NCI-H2227 treated with DMSO at 0.1 percent for 48 hours (cell line): ENCODE results near the gene UGT1A6.

Experiments
- DNase-seq: peaks from one replicate; lab custom pipeline; 2025; lab: John Stamatoyannopoulos, UW

The UGT1A6 gene

DNA sequence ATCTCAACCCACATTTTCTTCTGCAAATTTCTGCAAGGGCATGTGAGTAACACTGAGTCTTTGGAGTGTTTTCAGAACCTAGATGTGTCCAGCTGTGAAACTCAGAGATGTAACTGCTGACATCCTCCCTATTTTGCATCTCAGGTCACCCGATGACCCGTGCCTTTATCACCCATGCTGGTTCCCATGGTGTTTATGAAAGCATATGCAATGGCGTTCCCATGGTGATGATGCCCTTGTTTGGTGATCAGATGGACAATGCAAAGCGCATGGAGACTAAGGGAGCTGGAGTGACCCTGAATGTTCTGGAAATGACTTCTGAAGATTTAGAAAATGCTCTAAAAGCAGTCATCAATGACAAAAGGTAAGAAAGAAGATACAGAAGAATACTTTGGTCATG is 75.4 kb downstream of the UGT1A6 start:
- DNase-seq: no peak

DNA sequence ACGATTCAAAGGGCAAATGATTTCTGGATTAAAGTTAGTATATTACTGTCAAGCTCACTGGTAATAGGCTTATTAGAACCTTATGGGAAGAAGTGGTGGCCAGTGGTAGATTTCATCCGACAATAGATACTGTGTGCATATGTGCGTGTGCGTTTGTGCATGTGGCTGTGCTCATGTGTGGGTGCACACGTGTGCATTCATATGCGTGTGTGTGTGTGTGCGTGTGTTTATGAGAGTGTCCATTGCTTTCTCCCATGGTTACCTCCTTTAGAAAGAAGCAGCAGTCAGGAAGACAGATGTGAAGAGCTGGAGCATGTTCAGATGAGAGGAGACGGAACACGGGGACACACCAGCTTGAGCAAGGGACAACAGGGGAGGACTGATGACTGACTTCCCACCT is 76.6 kb downstream of the UGT1A6 start:
- DNase-seq: no peak

DNA sequence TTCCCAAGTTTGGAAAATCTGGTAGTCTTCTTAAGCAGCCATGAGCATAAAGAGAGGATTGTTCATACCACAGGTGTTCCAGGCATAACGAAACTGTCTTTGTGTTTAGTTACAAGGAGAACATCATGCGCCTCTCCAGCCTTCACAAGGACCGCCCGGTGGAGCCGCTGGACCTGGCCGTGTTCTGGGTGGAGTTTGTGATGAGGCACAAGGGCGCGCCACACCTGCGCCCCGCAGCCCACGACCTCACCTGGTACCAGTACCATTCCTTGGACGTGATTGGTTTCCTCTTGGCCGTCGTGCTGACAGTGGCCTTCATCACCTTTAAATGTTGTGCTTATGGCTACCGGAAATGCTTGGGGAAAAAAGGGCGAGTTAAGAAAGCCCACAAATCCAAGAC is 79.5 kb downstream of the UGT1A6 start:
- DNase-seq: no peak

DNA sequence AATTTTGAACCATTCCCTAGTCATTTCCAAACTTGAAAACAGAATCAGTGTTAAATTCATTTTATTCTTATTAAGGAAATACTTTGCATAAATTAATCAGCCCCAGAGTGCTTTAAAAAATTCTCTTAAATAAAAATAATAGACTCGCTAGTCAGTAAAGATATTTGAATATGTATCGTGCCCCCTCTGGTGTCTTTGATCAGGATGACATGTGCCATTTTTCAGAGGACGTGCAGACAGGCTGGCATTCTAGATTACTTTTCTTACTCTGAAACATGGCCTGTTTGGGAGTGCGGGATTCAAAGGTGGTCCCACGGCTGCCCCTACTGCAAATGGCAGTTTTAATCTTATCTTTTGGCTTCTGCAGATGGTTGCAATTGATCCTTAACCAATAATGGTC is 79.9 kb downstream of the UGT1A6 start:
- no peak for DNase-seq

DNA sequence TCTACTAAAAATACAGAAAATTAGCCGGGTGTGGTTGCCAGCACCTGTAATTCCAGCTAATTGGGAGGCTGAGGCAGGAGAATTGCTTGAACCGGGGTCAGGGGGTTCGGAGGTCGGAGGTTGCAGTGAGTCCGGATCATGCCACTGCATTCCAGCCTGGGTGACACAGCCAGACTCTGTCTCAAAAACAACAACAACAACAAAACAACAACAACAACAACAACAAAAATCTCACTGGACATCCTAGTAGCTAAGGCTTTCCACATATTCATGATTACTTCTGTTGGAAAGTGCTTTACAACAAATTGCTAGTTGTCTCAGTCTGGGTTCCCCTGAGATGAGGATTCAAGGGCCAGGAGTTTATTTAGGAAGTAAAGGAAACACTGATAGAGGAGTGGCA is 81.2 kb downstream of the UGT1A6 start:
- no peak for DNase-seq

DNA sequence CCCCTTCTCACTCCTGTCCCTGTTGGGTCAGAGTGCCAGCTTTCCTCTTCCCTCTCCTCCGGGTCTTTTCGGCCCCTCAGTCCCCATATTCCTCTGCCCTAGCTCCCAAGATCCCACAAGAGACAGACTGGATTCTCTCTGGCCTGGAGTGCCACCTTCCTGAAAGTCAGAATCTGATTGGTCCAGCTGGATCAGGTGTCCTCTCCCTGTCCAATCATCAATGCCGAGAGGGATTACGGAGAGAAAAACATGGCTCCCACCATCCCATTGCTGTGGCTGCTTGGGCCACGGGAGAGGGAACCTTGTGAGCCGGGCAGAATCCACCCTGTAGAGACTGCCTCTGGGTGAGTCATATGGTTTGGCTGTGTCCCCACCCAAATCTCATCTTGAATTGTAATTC is 82.7 kb downstream of the UGT1A6 start:
- DNase-seq: no peak

DNA sequence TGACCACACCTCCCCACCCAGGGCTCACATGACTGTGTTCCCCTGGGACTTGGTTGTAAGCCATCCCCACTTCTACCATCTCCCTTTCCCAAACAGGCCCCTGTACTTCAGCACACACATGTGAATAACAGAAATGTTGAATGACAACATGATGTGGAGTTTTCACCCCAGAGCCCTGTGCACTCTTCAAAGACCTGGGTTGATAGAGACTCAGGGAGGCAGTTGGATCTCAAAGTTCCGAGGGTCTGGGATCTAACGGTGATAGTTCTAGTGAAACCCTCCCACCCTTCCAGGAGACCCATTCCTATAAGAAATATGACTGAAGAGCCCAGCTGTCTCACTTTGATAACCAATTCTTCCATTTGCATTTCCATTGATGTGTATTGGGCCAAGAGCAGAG is 85.3 kb downstream of the UGT1A6 start, which contains the start of gene MROH2A:
TSS of gene MROH2A (plus strand) at position 301 of the 400 bp plus-strand sequence. CDS start 1,029 bp downstream, outside the sequence.
- no peak for DNase-seq

DNA sequence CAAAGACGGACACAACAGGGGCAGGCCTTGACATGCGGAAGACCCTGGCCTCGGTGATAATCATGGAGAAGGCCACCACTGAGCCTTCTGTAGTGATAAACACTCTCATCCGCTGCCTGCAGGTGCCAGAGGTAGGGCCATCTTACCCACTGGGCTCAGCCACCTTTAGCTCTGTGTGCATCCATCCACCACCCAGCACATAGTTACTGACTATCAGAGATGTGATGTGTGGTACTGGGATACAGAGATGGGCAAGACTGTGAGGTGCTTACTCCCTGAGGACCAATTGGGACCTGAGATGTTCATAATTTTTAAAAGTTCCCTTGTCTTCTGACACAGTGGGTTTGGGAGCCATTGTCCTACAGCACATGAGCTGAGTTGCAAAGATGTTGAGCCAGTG is 87.0 kb downstream of the UGT1A6 start:
- no peak for DNase-seq

DNA sequence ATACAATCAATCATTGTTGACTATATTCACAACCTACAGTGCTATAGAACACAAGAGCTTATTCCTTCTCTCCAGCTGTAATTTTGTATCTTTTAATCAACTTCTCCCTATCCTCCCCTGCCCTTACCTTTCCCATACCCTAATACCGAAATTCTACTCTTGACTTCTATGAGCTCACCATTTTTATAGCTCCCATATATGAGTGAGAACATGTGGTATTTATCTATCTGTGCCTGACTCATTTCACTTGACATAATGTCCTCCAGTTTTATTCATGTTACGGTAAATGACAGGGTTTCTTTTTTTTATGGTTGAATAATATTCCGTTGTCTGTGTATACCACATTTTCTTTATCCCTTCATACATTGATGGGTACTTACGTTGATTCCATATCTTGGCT is 88.1 kb downstream of the UGT1A6 start:
- no peak for DNase-seq

DNA sequence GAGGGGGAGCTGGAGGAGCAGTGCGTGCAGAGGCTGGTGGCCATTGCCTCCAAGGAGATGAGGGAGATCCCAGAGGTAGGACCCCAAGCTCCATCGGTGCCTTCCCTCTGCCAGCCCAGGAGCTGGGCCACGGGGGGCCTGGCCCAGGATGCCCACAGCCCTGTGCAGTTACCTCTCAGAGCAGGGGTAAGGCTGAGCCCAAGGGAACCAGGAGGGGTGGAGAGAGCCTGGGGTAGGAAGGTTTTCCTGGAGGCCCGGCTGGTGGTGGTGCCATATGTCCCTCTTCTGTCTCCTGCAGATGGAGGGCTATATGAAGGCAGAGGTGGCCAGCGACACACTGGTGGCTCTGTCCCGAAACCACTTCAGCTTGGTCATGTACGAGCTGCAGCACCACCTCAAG is 96.9 kb downstream of the UGT1A6 start:
- no peak for DNase-seq

DNA sequence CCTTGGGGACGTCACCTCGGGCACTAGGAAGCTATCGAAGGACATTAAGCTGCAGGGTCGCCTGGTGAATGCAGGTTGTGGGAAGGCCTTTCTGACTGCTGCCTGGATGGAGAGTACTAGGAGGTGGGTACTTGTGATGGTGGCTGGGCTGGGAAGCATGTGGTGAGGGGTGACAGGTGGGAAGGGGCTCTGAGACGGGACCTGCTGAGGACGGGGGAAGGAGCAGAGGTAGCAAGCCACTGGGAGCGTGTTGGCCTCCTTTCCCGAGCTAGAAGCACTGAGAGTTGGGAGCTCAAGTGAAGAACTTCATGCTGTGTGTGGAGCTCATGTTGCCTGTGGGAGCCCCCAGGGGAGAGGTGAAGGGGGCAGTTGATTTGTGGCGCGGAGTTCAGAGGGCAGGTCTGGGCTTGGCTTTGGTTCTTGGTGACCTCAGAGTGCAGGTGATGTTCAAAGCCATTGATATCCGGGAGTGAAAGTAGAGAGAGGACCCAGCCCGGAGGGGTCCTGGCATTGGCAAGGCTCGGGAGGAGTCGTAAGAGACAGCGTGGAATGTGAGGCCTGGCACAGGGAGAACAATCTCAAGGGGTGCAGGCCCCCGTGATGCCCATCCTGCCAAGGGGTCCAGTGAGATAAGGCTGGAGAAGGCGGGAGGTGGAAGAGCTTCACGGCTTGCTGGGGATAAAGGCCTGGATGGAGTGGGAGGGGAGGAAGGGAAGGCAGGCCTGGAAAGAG is 98.6 kb downstream of the UGT1A6 start:
- no peak for DNase-seq

DNA sequence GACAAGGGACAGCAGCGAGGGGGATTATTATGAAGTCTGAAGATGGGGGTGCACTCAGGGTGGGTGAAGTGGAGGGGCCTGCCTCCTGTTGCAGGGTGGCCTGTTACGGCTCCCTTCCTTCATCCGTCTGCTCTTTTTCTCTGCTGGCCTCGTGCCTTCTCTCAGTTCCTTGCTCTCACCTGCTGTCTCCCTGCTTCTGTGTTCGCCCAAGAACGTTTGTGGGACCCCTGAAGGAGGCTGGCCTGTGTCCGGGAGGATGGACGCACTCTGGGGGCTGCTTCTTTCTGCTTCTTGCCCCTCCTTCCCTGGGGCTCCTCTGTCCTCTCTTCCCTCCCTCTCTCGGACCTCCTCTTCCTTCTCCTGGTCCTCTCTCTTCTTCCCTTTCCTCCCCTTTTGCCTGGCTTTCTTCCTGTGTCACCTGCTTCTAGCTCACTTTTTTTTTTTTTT is 99.2 kb downstream of the UGT1A6 start:
- DNase-seq: no peak

DNA sequence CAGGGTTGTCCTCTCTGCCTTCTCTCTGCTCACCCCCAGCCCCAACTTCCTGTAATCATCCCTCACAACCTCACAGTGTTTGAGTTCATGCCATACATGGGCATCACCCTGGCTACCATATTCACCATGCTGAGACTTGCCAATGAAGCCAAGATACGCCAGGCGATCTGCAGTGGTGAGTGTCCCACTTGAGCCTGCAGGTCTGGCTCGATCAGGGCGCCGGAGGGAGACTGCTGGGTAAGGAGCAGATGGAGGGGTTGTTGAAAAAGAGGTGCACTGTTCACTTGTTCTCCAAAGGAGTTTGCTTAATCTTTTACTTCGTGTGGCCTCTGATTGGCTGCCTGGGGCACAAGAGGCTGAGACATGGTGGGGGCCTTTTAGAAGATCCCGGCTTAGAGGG is 100.0 kb downstream of the UGT1A6 start:
- DNase-seq: no peak

DNA sequence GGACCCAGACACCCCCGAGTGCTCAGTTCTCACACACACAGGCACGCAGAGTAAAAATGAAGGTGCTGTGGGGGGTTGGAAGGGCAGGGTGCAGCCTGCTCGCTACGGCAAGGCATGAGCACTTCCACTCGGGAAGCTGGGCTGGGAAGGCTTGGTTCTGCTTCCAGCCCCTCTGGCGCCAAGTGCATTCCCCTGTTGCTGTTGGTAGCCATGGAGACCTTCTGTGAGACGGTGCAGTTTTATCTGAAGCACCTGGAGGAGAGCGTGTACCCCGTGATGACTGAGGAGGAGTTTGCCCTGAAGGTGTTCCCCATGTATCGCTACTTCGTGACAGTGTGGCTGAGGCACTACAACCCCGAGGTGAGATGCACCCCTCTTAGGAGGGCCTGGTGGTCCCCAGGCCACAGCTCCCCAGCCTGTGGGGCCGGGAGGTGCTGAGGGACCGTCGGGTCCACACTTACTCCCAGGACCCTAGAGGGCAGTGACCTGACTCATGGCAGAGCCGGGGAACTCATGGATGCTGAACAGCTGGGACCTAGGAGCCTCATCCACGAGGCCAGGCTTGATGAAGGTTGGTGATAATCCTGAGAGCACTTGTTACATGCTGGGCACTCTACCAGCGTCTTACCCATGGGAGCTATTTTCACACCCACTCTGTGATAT is 100.9 kb downstream of the UGT1A6 start:
- no peak for DNase-seq

DNA sequence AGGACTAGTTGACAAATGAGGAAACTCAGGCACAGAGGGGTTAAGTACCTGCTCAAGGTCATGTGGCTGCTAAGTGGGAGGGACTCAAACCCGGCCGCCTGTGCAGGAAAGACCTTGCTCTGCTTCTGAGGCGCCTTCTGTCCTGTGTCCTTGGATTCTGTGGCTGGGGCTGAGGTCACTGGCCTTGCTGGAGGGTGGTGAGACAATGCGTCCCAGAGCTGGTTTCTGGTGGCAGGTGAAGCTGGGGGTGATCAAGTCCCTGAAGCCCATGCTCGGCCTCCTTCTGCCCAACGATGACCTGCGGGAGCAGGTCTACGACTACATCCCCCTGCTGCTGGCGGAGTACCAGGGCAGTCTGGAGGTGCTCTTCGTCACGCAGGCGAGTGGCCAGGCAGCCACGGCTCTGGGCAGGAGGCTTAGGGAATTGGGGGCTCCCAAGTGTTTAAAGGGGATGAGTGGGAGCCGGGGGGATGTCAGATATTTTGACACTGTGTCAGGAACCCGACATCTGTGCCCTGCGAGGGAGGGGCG is 101.5 kb downstream of the UGT1A6 start:
- no peak for DNase-seq

DNA sequence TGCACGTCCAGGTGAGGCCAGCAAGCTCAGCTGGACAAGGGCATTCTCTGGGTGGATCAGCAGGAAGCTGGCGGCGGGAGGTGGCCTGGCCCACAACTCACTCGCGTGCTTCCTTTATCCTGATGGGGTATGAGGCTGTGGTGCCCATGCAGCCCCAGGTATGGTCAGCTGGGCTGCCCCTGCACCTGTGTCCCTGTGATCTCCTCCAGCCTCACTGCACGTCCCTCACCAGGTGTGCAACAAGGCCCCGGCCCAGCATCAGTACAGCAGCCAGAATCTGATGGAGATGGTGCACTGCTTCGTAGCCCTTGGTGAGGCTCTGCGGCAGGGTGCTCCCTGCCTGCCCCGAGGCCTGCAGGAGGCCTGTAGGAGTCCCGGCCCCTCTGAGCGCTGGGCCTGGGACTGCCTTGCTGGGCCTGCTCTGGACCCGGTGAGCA is 103.1 kb downstream of the UGT1A6 start:
- DNase-seq: no peak

DNA sequence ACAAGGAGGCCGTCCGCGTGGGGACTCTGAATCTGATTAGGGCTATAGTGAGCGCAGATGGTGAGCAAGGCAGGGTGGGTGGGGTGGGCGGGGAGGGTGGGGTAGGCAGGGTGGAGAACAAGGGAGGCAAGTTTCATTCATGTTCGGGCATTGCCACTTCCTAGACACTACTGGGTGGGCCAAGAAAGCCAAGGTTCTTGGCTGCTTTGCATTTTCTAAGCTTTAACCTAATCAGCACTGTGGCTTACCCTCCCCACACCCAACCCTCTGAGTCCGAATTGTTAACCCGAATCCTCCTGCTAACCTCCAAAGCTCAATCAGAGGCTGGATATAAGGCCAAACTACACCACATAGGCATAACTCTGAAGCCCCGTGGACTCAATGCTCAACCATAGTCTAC is 103.6 kb downstream of the UGT1A6 start:
- no peak for DNase-seq

DNA sequence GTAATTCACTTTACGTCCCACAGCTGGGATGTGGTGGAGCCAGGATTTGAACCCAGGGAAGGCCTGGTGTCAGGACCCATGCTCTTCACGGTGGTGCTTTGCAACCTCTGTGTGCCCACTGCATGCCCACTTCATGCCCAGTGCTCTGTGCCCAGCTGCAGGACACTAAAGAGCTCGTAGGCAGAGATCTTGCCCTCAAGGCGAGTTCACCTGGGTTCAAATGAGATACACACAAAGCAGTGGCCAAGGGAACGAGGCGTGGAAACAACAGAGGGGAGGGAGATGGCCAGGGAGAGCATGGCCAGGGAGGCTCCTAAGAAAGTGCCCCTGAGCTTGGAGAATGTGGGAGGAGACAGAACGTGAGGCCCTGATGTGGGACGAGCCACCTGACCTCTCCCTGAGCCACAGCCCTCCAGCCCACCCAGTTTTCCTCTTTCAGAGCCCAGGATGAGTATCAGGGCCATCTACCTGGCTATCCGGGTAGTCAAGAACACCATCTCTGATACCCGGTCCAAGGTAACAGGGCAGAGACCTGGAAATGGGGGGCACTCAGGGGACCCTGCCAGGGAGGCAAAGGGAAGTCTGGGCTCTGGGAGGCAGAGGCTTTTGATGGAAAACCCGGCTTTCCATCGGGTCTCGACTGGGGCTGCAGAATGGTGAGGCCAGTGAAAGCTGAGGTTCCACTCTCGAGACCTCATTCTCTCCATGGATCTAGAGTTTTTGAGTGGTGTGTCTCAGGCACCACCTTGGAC is 105.8 kb downstream of the UGT1A6 start:
- no peak for DNase-seq

DNA sequence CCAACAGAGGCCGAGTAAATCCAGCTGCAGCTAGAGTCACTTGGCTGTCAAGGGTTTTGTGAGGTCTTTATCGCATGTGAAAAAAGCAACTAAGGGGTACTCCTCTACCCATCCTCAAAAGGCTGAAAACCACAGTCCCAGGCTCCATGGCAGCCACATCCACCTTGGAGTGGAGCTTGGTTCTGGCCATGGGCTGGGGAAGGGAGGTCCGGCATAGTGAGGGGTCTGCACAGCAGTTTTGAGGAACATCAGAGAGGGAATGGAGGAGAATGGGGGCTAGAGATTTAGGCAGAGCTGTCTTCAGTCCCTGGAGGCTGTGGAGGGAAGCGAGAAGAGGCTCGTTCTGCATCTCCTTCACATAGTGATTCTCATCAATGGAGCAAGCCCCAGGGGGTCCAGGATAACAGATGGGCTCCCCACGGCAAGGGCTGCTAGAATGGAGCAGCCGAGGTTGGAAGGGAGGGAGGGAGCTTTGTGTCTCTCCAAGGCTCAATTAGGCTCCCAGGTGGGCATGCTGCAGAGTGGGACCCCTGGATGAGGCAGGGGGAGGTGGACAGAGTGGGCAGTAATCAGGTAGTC is 106.5 kb downstream of the UGT1A6 start:
- no peak for DNase-seq

DNA sequence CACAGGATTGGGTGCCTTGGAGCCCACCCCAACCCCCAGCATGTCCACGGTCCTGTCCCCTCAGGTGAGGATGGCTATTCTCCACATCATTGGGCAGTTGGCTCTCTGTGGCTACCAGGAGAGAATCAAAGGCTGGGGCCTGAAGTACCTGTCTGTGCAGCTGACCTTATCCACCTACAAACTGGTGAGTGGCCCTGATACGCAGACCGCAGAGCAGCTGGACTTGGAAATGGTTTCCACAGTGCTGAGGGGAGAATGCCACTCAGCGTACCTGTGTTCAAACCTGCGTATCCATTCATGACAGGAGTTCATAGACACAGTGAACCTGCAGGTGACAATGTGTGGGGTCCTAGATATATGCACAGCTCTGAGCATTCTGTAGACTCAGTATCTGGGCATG is 107.0 kb downstream of the UGT1A6 start:
- DNase-seq: no peak

DNA sequence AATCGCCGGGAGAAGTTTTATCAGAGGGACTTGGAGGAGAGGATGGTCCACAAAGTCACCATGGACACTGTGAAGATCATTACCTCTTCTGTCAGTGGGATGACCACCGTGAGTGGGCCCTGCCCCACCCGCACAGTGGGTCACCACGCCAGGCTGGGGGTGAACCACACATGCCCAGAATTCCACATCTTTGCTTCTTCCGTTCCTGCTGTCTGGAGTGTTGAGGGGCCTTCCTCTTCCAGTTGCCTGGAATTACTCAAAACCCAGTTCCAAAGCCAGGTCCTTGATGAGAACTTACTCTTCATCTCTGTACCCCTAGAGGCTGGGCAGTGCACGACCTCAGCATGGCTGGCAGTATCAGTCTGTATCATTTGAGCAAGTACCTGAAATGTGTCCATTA is 107.5 kb downstream of the UGT1A6 start:
- DNase-seq: no peak

DNA sequence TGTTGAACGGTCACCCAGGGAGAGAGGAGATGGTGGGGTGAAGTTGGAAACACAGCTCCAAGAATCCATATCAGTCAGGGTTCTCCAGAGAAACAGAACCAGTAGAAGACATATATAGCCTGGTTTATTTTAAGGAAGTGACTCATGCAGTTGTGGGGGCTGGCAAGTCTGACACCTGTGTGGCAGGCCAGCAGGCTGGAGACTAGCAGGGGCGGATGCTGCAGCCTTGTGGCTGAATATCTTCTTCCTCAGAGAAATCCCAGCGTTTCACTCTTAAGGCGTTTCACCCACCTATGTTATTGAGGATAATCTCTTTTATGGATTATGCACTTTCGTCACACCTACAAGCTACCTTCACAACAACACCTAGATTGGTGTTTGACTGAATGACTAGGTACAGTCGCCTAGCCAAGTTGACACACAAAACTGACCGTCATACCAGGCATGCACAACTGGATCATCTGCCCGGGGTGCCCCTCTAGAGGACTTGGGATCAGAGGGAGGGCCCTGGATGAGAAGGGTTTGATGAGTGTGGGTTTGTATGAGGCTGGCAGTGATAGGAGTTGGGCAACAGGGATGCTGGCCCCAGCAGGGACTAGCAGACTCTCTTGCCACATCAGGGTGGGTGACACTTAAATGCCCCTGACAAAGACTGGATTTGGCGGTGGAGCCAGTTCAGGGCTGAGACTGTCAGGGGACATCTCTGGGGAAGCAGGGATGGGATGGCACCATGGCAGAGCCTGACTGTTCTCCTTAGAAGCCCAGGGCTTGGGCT is 108.9 kb downstream of the UGT1A6 start:
- no peak for DNase-seq
